Activated T-cell treated with anti-CD3 and anti-CD28 coated beads, Interleukin-2, amount 50 U/mL, for 72 hours (primary cell): ENCODE results near the gene RPS16. TPM values are rescaled to one million over a fixed set of nuclear protein-coding genes. Genes with fewer than 3 reads are reported as not detected.
A peak's percentile ranks its signal among the peaks of the same experiment; 100 is the strongest.

ENCODE experiments used
- ATAC-seq, 2 donors: fragments of 150-1000 bp; cut with Tn5 transposase; replicated peaks in 1 of 2; 2 replicates each; pipeline ENCODE4 v1.10.0; 2021; ENCODE audit warnings: moderate library complexity in 2 of 2, mild to moderate bottlenecking in 1 of 2
- DNase-seq, 2 donors: peaks; one replicate each; pipeline ENCODE4 v3.0.0; 2021 to 2022; ENCODE audit warnings: mixed read lengths in 1 of 2
- H3K27ac Mint-ChIP-seq: one replicate; pipeline ENCODE4 v1.8.0; 2022; ENCODE audit warnings: mild to moderate bottlenecking, moderate library complexity, mixed read lengths
- H3K27me3 Mint-ChIP-seq: one replicate; pipeline ENCODE4 v1.8.0; 2022; ENCODE audit warnings: low read depth, mixed read lengths
- H3K36me3 Mint-ChIP-seq, 2 donors: one replicate each; pipeline ENCODE4 v1.8.0; 2022; ENCODE audit warnings: mixed read lengths in 2 of 2, mild to moderate bottlenecking in 1 of 2; ENCODE audit not compliant: insufficient read depth in 2 of 2
- H3K4me1 Mint-ChIP-seq: one replicate; pipeline ENCODE4 v1.8.0; 2022; ENCODE audit warnings: low read depth, mixed read lengths
- H3K4me3 Mint-ChIP-seq, 2 donors: one replicate each; pipeline ENCODE4 v1.8.0; 2022; ENCODE audit warnings: mild to moderate bottlenecking in 2 of 2, mixed read lengths in 2 of 2, moderate library complexity in 2 of 2
- H3K9me3 Mint-ChIP-seq, 2 donors: one replicate each; pipeline ENCODE4 v1.8.0; 2022; ENCODE audit warnings: mixed read lengths in 2 of 2
- total RNA-seq, 2 donors: library from RNA; stranded (reverse); gene quantifications; one replicate each; pipeline ENCODE4 v1.2.3, GENCODE V29; 2022

Gene RPS16
- total RNA-seq, 2 donors from 2014 or later = 3,177 to 3,644 TPM

GRCh38 chr19:39390751-39391437 is 44.9 kb downstream of the RPS16 start, which contains the start of the genes MED29 and PAF1:
Gene MED29, plus strand, starts transcription at chr19:39391378. Its CDS starts 45 bp downstream, at chr19:39391423.
Gene PAF1, minus strand, starts transcription at chr19:39391106. Its CDS starts 242 bp downstream, at chr19:39390864.
- H3K4me1 Mint-ChIP-seq = peaks cover 51% of the 10 kb centered on the region
- H3K27me3 Mint-ChIP-seq = no peaks in the 10 kb centered on the region

GRCh38 chr19:39390451-39390750 is 45.3 kb downstream of the RPS16 start:
- peaks cover 46% of the 10 kb centered on the region for H3K4me1 Mint-ChIP-seq
- peak overlapping the region; percentile 99 for H3K4me3 Mint-ChIP-seq
- H3K27me3 Mint-ChIP-seq = no peaks in the 10 kb centered on the region
- DNase-seq (no peak), ATAC-seq (no peak)
- H3K36me3 Mint-ChIP-seq = peaks cover 11 to 34% of the 10 kb centered on the region in 2 donors
- peak overlapping the region; percentile 95 for H3K27ac Mint-ChIP-seq
- H3K9me3 Mint-ChIP-seq = no peaks in the 10 kb centered on the region

More at GRCh38 chr19:39390751-39391437, 44.9 kb downstream of the RPS16 start, which contains the start of the genes MED29 and PAF1:
- H3K36me3 Mint-ChIP-seq = peaks cover 11 to 36% of the 10 kb centered on the region in 2 donors
- ATAC-seq = peak; percentile 94 to 95
- peak within 1 kb of the TSS; percentile 95 for H3K27ac Mint-ChIP-seq
- H3K4me3 Mint-ChIP-seq = peak within 1 kb of the TSS; percentile 99
- H3K9me3 Mint-ChIP-seq = no peaks in the 10 kb centered on the region
- peak; percentile 95 to 97 for DNase-seq

GRCh38 chr19:39389631-39390414 is 45.9 kb downstream of the RPS16 start:
- H3K27me3 Mint-ChIP-seq = no peaks in the 10 kb centered on the region
- DNase-seq = no peak
- peaks cover 11 to 31% of the 10 kb centered on the region in 2 donors for H3K36me3 Mint-ChIP-seq
- peaks cover 44% of the 10 kb centered on the region for H3K4me1 Mint-ChIP-seq
- peak overlapping the region; percentile 99 for H3K4me3 Mint-ChIP-seq
- ATAC-seq = no peak
- peak overlapping the region; percentile 95 for H3K27ac Mint-ChIP-seq
- no peaks in the 10 kb centered on the region for H3K9me3 Mint-ChIP-seq

GRCh38 chr19:39388657-39389056 is 47.1 kb downstream of the RPS16 start:
- Mint-ChIP-seq H3K9me3 (no peaks in the 10 kb centered on the region), H3K4me1 (peaks cover 40% of the 10 kb centered on the region), H3K27me3 (no peaks in the 10 kb centered on the region), H3K27ac (peak overlapping the region; percentile 43), H3K36me3 (peaks cover 11 to 28% of the 10 kb centered on the region in 2 donors), H3K4me3 (peak overlapping the region in 1 of 2 donors; percentile 4)
- DNase-seq (no peak), ATAC-seq (no peak)

DNA sequence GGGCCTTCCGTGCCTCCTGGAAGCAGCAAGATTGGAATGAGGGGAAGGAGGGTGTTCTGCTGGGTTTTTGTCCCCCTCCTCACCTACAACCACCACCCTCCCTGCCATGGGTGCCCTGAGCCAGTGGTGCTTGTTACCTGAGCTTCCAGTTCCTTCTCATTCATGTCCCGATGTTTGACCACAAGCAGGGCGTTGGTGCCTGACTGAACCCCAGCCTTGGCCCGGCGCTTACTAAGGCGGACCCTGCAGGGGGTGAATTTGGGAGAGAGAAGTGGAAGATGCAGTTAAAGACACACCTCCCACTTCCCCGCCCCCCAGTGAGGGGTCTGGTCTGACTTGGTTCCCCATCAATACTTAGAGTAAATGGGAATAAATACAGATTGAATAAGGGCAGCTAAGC is 49.2 kb downstream of the RPS16 start:
- DNase-seq = no peak
- Mint-ChIP-seq H3K36me3 (peaks cover 8 to 26% of the 10 kb centered on the region in 2 donors), H3K9me3 (no peaks in the 10 kb centered on the region), H3K4me1 (peaks cover 23% of the 10 kb centered on the region), H3K27ac (no peak overlapping the region), H3K4me3 (no peak overlapping the region), H3K27me3 (no peaks in the 10 kb centered on the region)
- no peak for ATAC-seq

GRCh38 chr19:39385629-39386411 is 49.9 kb downstream of the RPS16 start:
- Mint-ChIP-seq H3K27ac (no peak overlapping the region), H3K36me3 (peaks cover 6 to 26% of the 10 kb centered on the region in 2 donors), H3K27me3 (no peaks in the 10 kb centered on the region), H3K4me3 (no peak overlapping the region), H3K9me3 (no peaks in the 10 kb centered on the region), H3K4me1 (peaks cover 18% of the 10 kb centered on the region)
- no peak for ATAC-seq
- DNase-seq = no peak

- no peaks in the 10 kb centered on the region for H3K9me3 Mint-ChIP-seq
- ATAC-seq = no peak
Observed at GRCh38 chr19:39384839-39385568, 50.7 kb downstream of the RPS16 start.

More at GRCh38 chr19:39384839-39385568, 50.7 kb downstream of the RPS16 start:
- Mint-ChIP-seq H3K36me3 (peaks cover 6 to 26% of the 10 kb centered on the region in 2 donors), H3K4me1 (peaks cover 14% of the 10 kb centered on the region), H3K27ac (no peak overlapping the region), H3K4me3 (no peak overlapping the region), H3K27me3 (no peaks in the 10 kb centered on the region)
- no peak for DNase-seq

Other genes with a start within 250 kb of the RPS16 start
- not detected for gene NCCRP1, start 239.0 kb downstream of the RPS16 start, total RNA-seq
- not detected for gene SYCN, start 231.7 kb downstream of the RPS16 start, total RNA-seq
- under 1 TPM in 1 of 2 donors, not detected in 1; 0.53 TPM for gene IFNL3, start 190.9 kb downstream of the RPS16 start, total RNA-seq
- not detected for gene IFNL4, start 187.1 kb downstream of the RPS16 start, total RNA-seq
- gene IFNL2, start 167.6 kb downstream of the RPS16 start, total RNA-seq = under 1 TPM in 1 of 2 donors, not detected in 1; 0.46 TPM
- 1 to 10 TPM in 1 of 2 donors, under 1 TPM in 1; 0.29 to 1.7 TPM for gene IFNL1, start 139.5 kb downstream of the RPS16 start, total RNA-seq
- gene LRFN1, start 115.1 kb downstream of the RPS16 start, total RNA-seq = 1 to 10 TPM; 4.5 to 6.7 TPM
- 100 to 1,000 TPM; 351 to 353 TPM for gene GMFG, start 99.9 kb downstream of the RPS16 start, total RNA-seq
- gene SAMD4B, start 93.5 kb downstream of the RPS16 start, total RNA-seq = 10 to 100 TPM; 59.6 to 63.6 TPM
- 10 to 100 TPM; 52.0 TPM for gene PAF1, start 44.8 kb downstream of the RPS16 start, total RNA-seq
- gene MED29, start 44.6 kb downstream of the RPS16 start, total RNA-seq = 10 to 100 TPM; 26.4 to 34.3 TPM
- 100 to 1,000 TPM in 1 of 2 donors, 10 to 100 TPM in 1; 81.4 to 108 TPM for gene ZFP36, start 29.1 kb downstream of the RPS16 start, total RNA-seq
- 10 to 100 TPM; 86.5 to 92.1 TPM for gene PLEKHG2, start 23.3 kb downstream of the RPS16 start, total RNA-seq
- gene SUPT5H, start 9.6 kb upstream of the RPS16 start, total RNA-seq = 100 to 1,000 TPM; 192 to 201 TPM
- gene TIMM50, start 44.9 kb upstream of the RPS16 start, total RNA-seq = 10 to 100 TPM; 52.4 to 55.8 TPM
- 1 to 10 TPM in 1 of 2 donors, under 1 TPM in 1; 0.72 to 1.1 TPM for gene DLL3, start 63.0 kb upstream of the RPS16 start, total RNA-seq
- not detected for gene SELENOV, start 79.2 kb upstream of the RPS16 start, total RNA-seq
- gene EID2B, start 96.9 kb upstream of the RPS16 start, total RNA-seq = 1 to 10 TPM; 4.3 to 4.5 TPM
- gene EID2, start 104.2 kb upstream of the RPS16 start, total RNA-seq = 10 to 100 TPM; 15.3 to 16.0 TPM
- gene LGALS13, start 166.6 kb upstream of the RPS16 start, total RNA-seq = not detected
- not detected for gene LGALS16, start 220.0 kb upstream of the RPS16 start, total RNA-seq